Ramos (cell line): Measurements from ENCODE around the gene BOLA2B.
"Not testable (repeated sequence)": the region's sequence is repeated elsewhere in the genome, so short reads cannot be mapped to it uniquely, and the experiment has no call there.

ENCODE experiments used
- in situ Hi-C: fragments of 300-500 bp; cut with MboI; formaldehyde crosslinking; loops from one replicate; pipeline ENCODE4 v1.14.3; 2022; ENCODE audit warnings: low sequenced_read_pairs; ENCODE audit not compliant: unreplicated experiment

BOLA2B gene

DNA sequence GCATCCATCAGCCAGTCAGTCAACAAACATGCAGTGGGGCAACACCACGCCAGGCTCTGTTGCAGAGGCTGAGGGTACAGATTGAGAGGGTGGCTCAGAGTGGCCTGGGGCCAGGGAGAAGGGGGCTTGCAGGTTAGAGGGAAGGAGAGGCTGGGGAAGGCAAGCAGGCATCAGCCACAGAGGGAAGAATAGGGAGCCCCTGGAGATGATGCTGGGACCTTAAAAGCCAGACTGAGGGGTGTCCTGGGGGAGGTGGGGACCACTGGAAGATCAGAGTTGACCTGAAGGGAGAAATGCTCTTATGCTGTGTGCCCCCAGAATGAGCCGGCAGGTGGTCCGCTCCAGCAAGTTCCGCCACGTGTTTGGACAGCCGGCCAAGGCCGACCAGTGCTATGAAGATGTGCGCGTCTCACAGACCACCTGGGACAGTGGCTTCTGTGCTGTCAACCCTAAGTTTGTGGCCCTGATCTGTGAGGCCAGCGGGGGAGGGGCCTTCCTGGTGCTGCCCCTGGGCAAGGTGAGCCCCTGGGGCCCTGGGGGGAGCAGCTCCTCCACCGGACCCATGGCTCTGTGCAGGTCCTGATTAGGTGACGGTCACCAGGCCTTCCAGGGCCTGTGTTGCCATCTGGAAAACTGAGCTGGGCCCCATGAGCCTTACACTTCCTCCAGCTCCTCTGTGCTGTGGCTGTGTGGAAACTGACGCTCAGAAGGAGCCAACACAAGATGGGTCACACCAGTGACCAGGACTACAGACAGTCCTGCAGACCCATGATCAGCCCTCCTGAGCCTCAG is 8.4 kb downstream of the BOLA2B start:
- in situ Hi-C loops = no loop called here

DNA sequence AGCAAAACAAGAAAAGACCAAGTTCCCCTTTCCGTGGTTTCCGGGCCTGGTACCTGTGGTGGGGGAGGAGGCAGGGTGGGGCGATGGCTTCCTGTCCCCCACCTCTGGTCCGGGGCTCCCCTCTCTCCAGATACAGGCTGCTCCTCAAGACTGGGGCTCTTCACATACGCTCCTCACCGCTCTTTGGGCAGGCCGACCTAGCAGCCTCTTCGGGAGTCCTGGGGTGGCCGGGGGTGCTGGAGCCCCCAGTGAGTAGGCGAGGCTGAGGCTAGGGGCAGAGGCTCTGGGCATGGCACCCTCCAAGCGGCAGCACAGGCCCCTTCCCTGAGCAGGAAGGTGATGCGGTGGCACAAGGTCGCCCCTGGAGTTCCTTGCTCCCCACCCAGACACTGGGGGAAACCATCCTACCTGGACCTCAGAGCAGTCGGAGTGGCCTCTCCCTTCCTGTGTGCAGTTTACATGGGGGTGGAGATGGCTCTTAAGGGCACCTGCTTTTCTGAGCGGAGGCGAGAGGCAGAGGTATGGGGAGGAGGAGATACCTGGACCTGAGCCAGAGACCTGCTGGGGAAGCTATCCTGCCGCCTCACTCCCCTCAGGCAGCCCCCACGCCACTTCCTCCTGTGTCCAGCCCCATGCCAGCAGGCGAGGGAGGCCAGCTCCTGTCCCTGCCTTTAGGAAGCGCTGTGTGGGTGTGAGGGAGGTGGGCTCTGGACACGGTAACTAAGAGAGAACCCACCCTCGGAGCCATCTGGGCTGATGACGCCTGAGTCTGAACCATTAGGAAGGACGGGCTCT is 9.2 kb downstream of the BOLA2B start:
- in situ Hi-C loops = no loop called here

- in situ Hi-C loops = no loop called here
Measured at GRCh38 chr16:30183233-30184095, 10.0 kb downstream of the BOLA2B start, which contains the start of gene CORO1A. TSS of gene CORO1A (plus strand) at chr16:30183602. CDS start at chr16:30185210, 1,608 bp downstream.

DNA sequence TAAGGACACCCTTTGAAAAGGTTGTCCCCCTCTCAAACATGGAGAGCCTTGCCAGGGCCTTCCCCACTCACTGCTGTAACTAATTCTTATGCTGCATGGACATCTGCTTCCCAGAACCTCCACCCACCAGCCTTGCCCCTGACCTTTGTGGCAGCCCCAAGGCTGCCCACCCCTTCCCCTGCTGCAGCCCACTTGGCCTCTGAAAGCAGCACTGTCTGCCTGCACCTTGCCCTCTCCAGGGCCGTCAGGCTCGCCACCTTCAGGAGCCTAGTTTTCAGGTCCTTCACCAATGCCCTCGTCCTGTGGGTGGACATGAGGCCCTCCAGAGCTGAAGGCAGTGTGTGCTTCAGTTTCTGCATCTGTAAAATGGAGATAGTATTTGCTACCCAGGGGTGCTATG is 12.7 kb downstream of the BOLA2B start:
- in situ Hi-C loops = no loop called here

GRCh38 chr16:30179931-30180330 is 13.5 kb downstream of the BOLA2B start:
- in situ Hi-C loops = no loop called here

DNA sequence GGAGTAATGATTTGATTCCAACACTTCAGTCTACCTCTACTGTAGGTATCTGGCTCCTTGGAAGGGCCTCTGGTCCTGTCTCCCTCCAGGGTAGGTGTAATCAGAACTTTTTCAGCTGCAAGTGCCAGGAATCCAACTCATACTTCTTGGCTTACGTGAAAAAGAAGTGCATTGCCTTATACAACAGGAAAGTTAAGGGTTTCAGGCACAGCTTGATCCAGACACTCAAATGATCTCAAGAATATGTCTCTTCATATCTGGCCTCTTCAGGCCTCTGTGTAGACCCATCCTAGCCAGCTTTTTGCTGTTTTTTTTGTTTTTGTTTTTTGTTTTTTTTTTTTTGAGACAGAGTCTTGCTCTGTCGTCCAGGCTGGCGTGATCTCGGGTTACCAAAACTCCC is 14.3 kb downstream of the BOLA2B start:
- in situ Hi-C loops = no loop called here

- in situ Hi-C loops = not testable (repeated sequence)
Measured at GRCh38 chr16:30176876-30177275, 16.6 kb downstream of the BOLA2B start.

- in situ Hi-C loops = no loop called here
Measured at GRCh38 chr16:30173054-30173453, 20.4 kb downstream of the BOLA2B start.

GRCh38 chr16:30170145-30170544 is 23.3 kb downstream of the BOLA2B start:
- in situ Hi-C loops = not testable (repeated sequence)

GRCh38 chr16:30169416-30169815 is 24.1 kb downstream of the BOLA2B start:
- in situ Hi-C loops = not testable (repeated sequence)

GRCh38 chr16:30168746-30169145 is 24.7 kb downstream of the BOLA2B start:
- in situ Hi-C loops = not testable (repeated sequence)

- in situ Hi-C loops = no loop called here
Measured at GRCh38 chr16:30166202-30166902, 27.1 kb downstream of the BOLA2B start.

GRCh38 chr16:30163538-30163937 is 29.9 kb downstream of the BOLA2B start:
- in situ Hi-C loops = no loop called here

GRCh38 chr16:30157214-30157613 is 36.3 kb downstream of the BOLA2B start:
- in situ Hi-C loops = no loop called here

GRCh38 chr16:30155188-30155587 is 38.3 kb downstream of the BOLA2B start:
- in situ Hi-C loops = no loop called here

- in situ Hi-C loops = no loop called here
Measured at GRCh38 chr16:30152517-30152916, 40.9 kb downstream of the BOLA2B start.

- in situ Hi-C loops = no loop called here
Measured at GRCh38 chr16:30151091-30151490, 42.4 kb downstream of the BOLA2B start.

- in situ Hi-C loops = no loop called here
Measured at GRCh38 chr16:30149250-30149930, 44.1 kb downstream of the BOLA2B start.

DNA sequence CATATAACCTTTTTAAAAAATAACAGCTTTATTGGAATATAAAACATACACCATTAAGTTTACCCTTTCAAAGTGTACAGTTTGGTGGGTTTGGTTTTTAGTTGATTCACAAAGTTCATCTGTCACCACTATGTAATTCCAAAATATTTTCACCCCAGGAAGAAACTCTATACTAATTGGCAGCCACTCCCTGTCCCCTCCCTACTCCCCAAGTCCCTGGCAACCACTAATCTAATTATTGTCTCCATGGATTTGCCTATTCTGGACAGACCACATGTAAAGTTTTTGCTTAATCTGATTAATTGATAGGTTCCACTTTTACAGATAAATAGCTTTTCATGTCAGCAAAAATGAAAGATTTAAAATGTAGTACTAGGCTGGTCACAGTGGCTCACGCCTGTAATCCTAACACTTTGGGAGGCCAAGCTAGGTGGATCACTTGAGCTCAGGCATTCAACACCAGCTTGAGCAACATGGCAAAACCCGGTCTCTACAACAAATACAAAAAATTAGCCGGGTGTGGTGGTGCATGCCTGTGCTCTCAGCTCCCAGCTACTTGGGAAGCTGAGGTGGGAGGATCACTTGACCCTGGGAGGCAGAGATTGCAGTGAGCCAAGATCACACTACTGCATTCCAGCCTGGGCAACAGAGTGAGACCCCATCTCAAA is 45.5 kb downstream of the BOLA2B start:
- in situ Hi-C loops = no loop called here
